Measurements from ENCODE around the gene MAPK10.

MAPK10 gene

GRCh38 chr4:86329431-86329830, 30.4 kb downstream of the MAPK10 start:
- H3K36me3 ChIP-seq (ENCODE audit: control insufficient read depth, insufficient read depth, low read length) = no peaks in the 10 kb centered on the region
- no peaks in the 10 kb centered on the region for H3K4me1 ChIP-seq

GRCh38 chr4:86326400-86326799, 33.5 kb downstream of the MAPK10 start:
- Histone ChIP-seq H3K4me3 (ENCODE audit: low read depth, low read length) (no peak overlapping the region), H3K27ac (no peak overlapping the region), H3K36me3 (ENCODE audit: control insufficient read depth, insufficient read depth, low read length) (no peaks in the 10 kb centered on the region), H3K79me2 (no peaks in the 10 kb centered on the region), H3K4me1 (no peaks in the 10 kb centered on the region), H3K4me2 (ENCODE audit: low read length) (no peak overlapping the region), H3K9ac (no peak overlapping the region), H3K27me3 (ENCODE audit: control insufficient read depth, insufficient read depth, low read length) (no peaks in the 10 kb centered on the region), H3K9me3 (ENCODE audit: control insufficient read depth, low read length) (no peaks in the 10 kb centered on the region), H2AFZ (no peak overlapping the region)
- TF ChIP-seq CTCF (IDR thresholded peaks at IDR 0.05) = no peak

More at GRCh38 chr4:86329431-86329830, 30.4 kb downstream of the MAPK10 start:
- H3K9ac ChIP-seq = no peak overlapping the region
- no peak overlapping the region for H2AFZ ChIP-seq
- H3K79me2 ChIP-seq = no peaks in the 10 kb centered on the region
- H3K4me3 ChIP-seq (ENCODE audit: low read depth, low read length) = no peak overlapping the region
- H3K27ac ChIP-seq = no peak overlapping the region
- H3K27me3 ChIP-seq (ENCODE audit: control insufficient read depth, insufficient read depth, low read length) = no peaks in the 10 kb centered on the region
- H3K9me3 ChIP-seq (ENCODE audit: control insufficient read depth, low read length) = no peaks in the 10 kb centered on the region
- no peak overlapping the region for H3K4me2 ChIP-seq (ENCODE audit: low read length)
- TF ChIP-seq CTCF (IDR thresholded peaks at IDR 0.05) = no peak

- H3K4me3 ChIP-seq (ENCODE audit: low read depth, low read length) = no peak overlapping the region
- H3K27me3 ChIP-seq (ENCODE audit: control insufficient read depth, insufficient read depth, low read length) = no peaks in the 10 kb centered on the region
- H3K4me1 ChIP-seq = no peaks in the 10 kb centered on the region
- H3K79me2 ChIP-seq = no peaks in the 10 kb centered on the region
- H2AFZ ChIP-seq = no peak overlapping the region
- H3K27ac ChIP-seq = no peak overlapping the region
- no peak for TF ChIP-seq CTCF (IDR thresholded peaks at IDR 0.05)
- no peaks in the 10 kb centered on the region for H3K36me3 ChIP-seq (ENCODE audit: control insufficient read depth, insufficient read depth, low read length)
- no peaks in the 10 kb centered on the region for H3K9me3 ChIP-seq (ENCODE audit: control insufficient read depth, low read length)
- H3K9ac ChIP-seq = no peak overlapping the region
- H3K4me2 ChIP-seq (ENCODE audit: low read length) = no peak overlapping the region
Observed at GRCh38 chr4:86319390-86319789, 40.5 kb downstream of the MAPK10 start.

- no peak for TF ChIP-seq CTCF (IDR thresholded peaks at IDR 0.05)
- H3K4me1 ChIP-seq = no peaks in the 10 kb centered on the region
- no peaks in the 10 kb centered on the region for H3K36me3 ChIP-seq (ENCODE audit: control insufficient read depth, insufficient read depth, low read length)
- no peaks in the 10 kb centered on the region for H3K79me2 ChIP-seq
- H3K9me3 ChIP-seq (ENCODE audit: control insufficient read depth, low read length) = no peaks in the 10 kb centered on the region
- no peak overlapping the region for H3K4me2 ChIP-seq (ENCODE audit: low read length)
- H3K27ac ChIP-seq = no peak overlapping the region
- H2AFZ ChIP-seq = no peak overlapping the region
- H3K27me3 ChIP-seq (ENCODE audit: control insufficient read depth, insufficient read depth, low read length) = no peaks in the 10 kb centered on the region
- no peak overlapping the region for H3K4me3 ChIP-seq (ENCODE audit: low read depth, low read length)
- H3K9ac ChIP-seq = no peak overlapping the region
Observed at GRCh38 chr4:86315579-86315978, 44.3 kb downstream of the MAPK10 start.

GRCh38 chr4:86313656-86314055, 46.2 kb downstream of the MAPK10 start:
- H3K4me2 ChIP-seq (ENCODE audit: low read length) = no peak overlapping the region

More at GRCh38 chr4:86313656-86314055, 46.2 kb downstream of the MAPK10 start:
- no peaks in the 10 kb centered on the region for H3K4me1 ChIP-seq
- H3K36me3 ChIP-seq (ENCODE audit: control insufficient read depth, insufficient read depth, low read length) = no peaks in the 10 kb centered on the region
- TF ChIP-seq CTCF (IDR thresholded peaks at IDR 0.05) = no peak
- H3K79me2 ChIP-seq = no peaks in the 10 kb centered on the region
- H3K9ac ChIP-seq = no peak overlapping the region
- no peaks in the 10 kb centered on the region for H3K9me3 ChIP-seq (ENCODE audit: control insufficient read depth, low read length)
- H3K4me3 ChIP-seq (ENCODE audit: low read depth, low read length) = no peak overlapping the region
- H3K27ac ChIP-seq = no peak overlapping the region
- H3K27me3 ChIP-seq (ENCODE audit: control insufficient read depth, insufficient read depth, low read length) = no peaks in the 10 kb centered on the region
- H2AFZ ChIP-seq = no peak overlapping the region
